HepG2 (cell line): ENCODE measurements around the gene FIZ1. TPM values are rescaled to one million over a fixed set of nuclear protein-coding genes. Genes with fewer than 3 reads are reported as not detected.
A peak's percentile ranks its signal among the peaks of the same experiment; 100 is the strongest.

Source experiments
- AGO2 ChIP-seq: fragments of 200-400 bp; formaldehyde crosslinking; optimal IDR thresholded peaks from 2 replicates; pipeline ENCODE3; 2017; ENCODE audit warnings: mild to moderate bottlenecking, low read depth, low read length, moderate library complexity
- ARID3A ChIP-seq: IDR thresholded peaks from 2 replicates; pipeline ENCODE4 v1.6.1; 2012; ENCODE audit warnings: low read depth, low read length, improper control_type of control experiment
- MXI1 ChIP-seq: IDR thresholded peaks from 3 replicates; pipeline ENCODE4 v1.6.1; 2012; ENCODE audit warnings: low read depth, low read length, inconsistent platforms, borderline replicate concordance
- RBFOX2 ChIP-seq: fragments of 200-400 bp; formaldehyde crosslinking; IDR thresholded peaks from 2 replicates; pipeline ENCODE4 v1.6.1; 2017; ENCODE audit warnings: low read depth, mild to moderate bottlenecking, low read length
- SNRNP70 ChIP-seq: fragments of 200-400 bp; formaldehyde crosslinking; IDR thresholded peaks from 2 replicates; pipeline ENCODE4 v1.6.1; 2017; ENCODE audit warnings: mild to moderate bottlenecking, low read depth, low read length, moderate library complexity
- ZBTB33 ChIP-seq: sonication (generic); formaldehyde crosslinking; IDR thresholded peaks from 2 replicates; pipeline ENCODE4 v1.4.0; 2020; ENCODE audit warnings: missing genetic modification reagents
- ZFP36 ChIP-seq: fragments of 150-350 bp; IDR thresholded peaks from 2 replicates; pipeline ENCODE4 v1.6.1; 2018; ENCODE audit warnings: borderline replicate concordance, low read length, low read depth; ENCODE audit not compliant: partially characterized antibody
- ZNF12 ChIP-seq: sonication (generic); formaldehyde crosslinking; IDR thresholded peaks from 2 replicates; pipeline ENCODE4 v1.5.0; 2020; ENCODE audit warnings: missing genetic modification reagents
- ZNF263 ChIP-seq: sonication (generic); formaldehyde crosslinking; IDR thresholded peaks from 2 replicates; pipeline ENCODE4 v1.4.0; 2020; ENCODE audit warnings: missing genetic modification reagents
- ZNF740 ChIP-seq: sonication (generic); formaldehyde crosslinking; IDR thresholded peaks from 2 replicates; pipeline ENCODE4 v1.4.0; 2020; ENCODE audit warnings: missing genetic modification reagents
- ZSCAN25 ChIP-seq: sonication (generic); formaldehyde crosslinking; IDR thresholded peaks from 2 replicates; pipeline ENCODE4 v1.8.0; 2022; ENCODE audit warnings: mild to moderate bottlenecking, missing genetic modification reagents
- polyA plus RNA-seq, 8 experiments: library from polyadenylated mRNA; depleted of rRNA in 3 of 8; stranded (reverse) in 7 of 8; unstranded in 1 of 8; fragments of >200 nt; fragmentation: Illumina TruSeq in 4 of 8; extraction: Trizol in 4 of 8; gene quantifications; 2 replicates each; pipeline versions ENCODE4 v1.2.1 to v1.2.3, GENCODE V29; 2011 to 2016; ENCODE audit warnings: low read depth in 4 of 8, missing spikeins in 1 of 8, mixed read lengths in 1 of 8; ENCODE audit not compliant: insufficient read depth in 1 of 8
- total RNA-seq, 5 experiments: library from RNA; depleted of rRNA; stranded (reverse); fragments of >200 nt; fragmentation: Illumina TruSeq; extraction: Trizol; gene quantifications; 2 replicates each; pipeline ENCODE4 v1.2.3, GENCODE V29; 2016; ENCODE audit warnings: low read depth in 1 of 5
- TF ChIP-seq, protein P1 (sequence below): sonication (generic); formaldehyde crosslinking; conservative IDR thresholded peaks from 2 replicates; pipeline ENCODE4 v1.4.0; 2020; ENCODE audit warnings: missing genetic modification reagents
- TF ChIP-seq, protein P2 (sequence below): sonication (generic); formaldehyde crosslinking; IDR thresholded peaks from 2 replicates; pipeline ENCODE4 v1.8.1; 2023; ENCODE audit warnings: mild to moderate bottlenecking, missing genetic modification reagents, borderline replicate concordance

The FIZ1 gene
- total and polyA plus RNA-seq, 2 of the 13 experiments (the other 11 are each of a cell fraction or from before 2014, with no cell fraction given) = 3.6 to 5.9 TPM

DNA sequence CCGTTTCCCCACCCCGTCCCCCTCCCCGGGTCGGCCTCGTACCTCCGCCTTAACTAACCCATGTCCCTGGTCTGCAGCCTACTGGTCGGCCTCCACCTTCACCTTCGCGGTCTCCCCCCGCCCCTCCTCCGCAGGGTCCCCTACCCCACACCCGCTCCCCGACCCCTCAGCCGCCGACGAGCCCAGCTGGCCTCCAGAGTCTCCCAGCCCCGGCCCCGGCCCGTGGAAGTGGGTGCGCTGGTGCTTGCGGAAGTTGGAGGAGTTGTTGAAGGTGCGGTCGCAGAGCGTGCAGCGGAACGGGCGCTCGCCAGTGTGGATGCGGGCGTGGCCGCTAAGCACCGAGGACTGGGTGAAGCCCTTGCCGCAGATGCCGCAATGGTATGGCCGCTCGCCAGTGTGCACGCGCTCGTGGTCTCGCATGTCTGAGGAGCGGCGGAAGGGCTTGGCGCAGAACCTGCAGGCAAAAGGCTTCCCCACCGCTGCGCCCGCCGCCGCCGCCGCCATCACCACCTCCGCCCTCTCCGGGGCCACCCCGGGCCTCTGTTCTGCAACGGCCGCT lies 22.4 kb upstream of the FIZ1 start (continued):
- 0 out of 2 replicates have a peak, but pooled peaks have one; percentile 5 for TF ChIP-seq ZBTB33
- TF ChIP-seq ARID3A = no peak
- no peak for TF ChIP-seq MXI1
- no peak for TF ChIP-seq SNRNP70
- TF ChIP-seq ZSCAN25 = no peak
- peak; percentile 74 for TF ChIP-seq AGO2
- TF ChIP-seq, protein P1, sequence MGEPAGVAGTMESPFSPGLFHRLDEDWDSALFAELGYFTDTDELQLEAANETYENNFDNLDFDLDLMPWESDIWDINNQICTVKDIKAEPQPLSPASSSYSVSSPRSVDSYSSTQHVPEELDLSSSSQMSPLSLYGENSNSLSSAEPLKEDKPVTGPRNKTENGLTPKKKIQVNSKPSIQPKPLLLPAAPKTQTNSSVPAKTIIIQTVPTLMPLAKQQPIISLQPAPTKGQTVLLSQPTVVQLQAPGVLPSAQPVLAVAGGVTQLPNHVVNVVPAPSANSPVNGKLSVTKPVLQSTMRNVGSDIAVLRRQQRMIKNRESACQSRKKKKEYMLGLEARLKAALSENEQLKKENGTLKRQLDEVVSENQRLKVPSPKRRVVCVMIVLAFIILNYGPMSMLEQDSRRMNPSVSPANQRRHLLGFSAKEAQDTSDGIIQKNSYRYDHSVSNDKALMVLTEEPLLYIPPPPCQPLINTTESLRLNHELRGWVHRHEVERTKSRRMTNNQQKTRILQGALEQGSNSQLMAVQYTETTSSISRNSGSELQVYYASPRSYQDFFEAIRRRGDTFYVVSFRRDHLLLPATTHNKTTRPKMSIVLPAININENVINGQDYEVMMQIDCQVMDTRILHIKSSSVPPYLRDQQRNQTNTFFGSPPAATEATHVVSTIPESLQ = no peak
- TF ChIP-seq, protein P2, sequence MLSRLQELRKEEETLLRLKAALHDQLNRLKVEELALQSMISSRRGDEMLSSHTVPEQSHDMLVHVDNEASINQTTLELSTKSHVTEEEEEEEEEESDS (CRISPR knock-in tag) = no peak
- TF ChIP-seq RBFOX2 = peak; percentile 69; the same call in 1 of the 2 replicates
- TF ChIP-seq ZNF740 = no peak
- no peak for TF ChIP-seq ZNF263 (CRISPR knock-in tag)
- no peak for TF ChIP-seq ZNF12 (CRISPR knock-in tag)
- TF ChIP-seq ZFP36 = no peak
- TF ChIP-seq, all 625 proteins: peak for 5
